Stimulated activated CD4-positive, alpha-beta T cell treated with anti-CD3 and anti-CD28 coated beads, Interleukin-15, amount 100 ng/mL, for 1 hour (primary cell): Measurements from ENCODE around the gene CCL18.
A peak's percentile ranks its signal among the peaks of the same experiment; 100 is the strongest.
"Not testable (repeated sequence)": the region's sequence is repeated elsewhere in the genome, so short reads cannot be mapped to it uniquely, and the experiment has no call there.

Source experiments
- DNase-seq, 2 donors: peaks; one replicate each; pipeline ENCODE4 v3.0.0-alpha.2; 2020; ENCODE audit warnings: low read depth in 1 of 2, low spot score in 1 of 2

CCL18 gene

GRCh38 chr17:36071751-36072150 lies 7.7 kb downstream of the CCL18 start:
- no peak for DNase-seq

- peak in 1 of 2 donors; percentile 20 for DNase-seq
Measured at GRCh38 chr17:36072431-36073121, 8.5 kb downstream of the CCL18 start.

DNA sequence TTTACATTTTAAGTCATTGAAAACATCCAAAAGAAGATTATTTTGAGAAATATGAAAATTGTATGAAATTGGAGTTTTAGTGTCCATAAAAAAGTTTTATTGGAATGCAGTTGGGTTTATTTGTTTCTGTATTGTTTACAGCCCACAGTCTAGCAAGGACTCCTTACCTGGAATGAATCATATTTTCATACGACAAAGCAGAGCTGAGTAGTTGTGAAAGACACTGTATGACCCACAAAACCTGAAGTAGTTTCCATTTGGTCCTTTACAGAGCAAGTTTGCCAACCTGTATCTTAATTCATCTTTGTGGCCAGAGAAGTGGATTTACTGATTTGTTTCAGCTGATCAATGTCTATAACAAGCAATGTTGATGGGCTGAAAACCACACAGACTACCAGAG lies 10.3 kb downstream of the CCL18 start:
- DNase-seq, result no peak

- not testable (repeated sequence) for DNase-seq
Measured at GRCh38 chr17:36081681-36082471, 17.8 kb downstream of the CCL18 start.

DNA sequence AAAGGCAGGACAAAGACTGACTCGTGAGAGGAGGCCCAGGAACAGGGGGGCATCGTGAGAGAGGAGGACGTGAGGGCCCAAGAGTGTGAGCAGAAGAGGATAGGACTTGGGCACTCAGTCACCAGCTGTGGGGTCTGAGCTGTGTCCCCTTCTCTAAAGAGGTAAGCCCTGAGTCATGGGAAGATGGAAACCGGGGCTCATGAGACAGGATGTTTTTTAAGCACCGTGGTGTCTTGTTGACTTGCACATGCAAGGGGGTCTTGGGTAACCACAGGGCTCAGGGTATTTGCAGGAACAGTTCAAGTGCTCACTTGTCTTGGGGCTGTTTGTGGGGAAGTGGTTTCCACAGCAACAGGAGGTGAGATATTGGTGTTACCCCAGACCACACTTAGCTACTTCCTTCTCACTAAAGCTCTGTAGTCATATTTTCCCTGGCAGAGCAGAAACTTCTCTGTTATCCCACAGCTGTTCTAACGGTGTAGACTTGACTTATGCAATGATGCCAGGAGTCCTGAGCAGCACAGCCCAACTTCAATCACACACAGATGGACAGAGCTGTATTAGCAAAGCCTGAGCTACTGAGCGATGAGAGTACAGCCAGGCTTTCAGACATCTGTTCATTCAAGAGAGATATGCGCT lies 18.5 kb downstream of the CCL18 start:
- peak in 1 of 2 donors; percentile 4 for DNase-seq

DNA sequence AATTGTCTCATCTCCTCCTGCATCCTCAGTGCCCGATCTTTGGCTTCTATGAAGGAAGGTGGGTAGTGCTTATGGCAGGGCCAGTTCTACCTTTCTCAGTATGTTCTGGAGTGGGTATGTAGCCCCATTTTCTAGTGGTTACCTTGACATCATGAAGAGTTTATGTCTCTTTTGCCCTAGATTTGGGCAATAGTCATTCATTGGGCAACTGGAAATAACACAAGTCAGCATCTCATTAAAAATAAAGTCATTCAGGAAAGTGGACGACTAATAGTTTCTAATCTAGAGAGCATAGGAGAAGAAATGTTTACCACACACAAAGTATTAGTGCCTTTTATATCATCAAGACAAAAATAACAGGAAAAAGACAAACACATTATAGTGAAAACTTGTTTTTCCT lies 19.6 kb downstream of the CCL18 start:
- DNase-seq, result not testable (repeated sequence)

DNA sequence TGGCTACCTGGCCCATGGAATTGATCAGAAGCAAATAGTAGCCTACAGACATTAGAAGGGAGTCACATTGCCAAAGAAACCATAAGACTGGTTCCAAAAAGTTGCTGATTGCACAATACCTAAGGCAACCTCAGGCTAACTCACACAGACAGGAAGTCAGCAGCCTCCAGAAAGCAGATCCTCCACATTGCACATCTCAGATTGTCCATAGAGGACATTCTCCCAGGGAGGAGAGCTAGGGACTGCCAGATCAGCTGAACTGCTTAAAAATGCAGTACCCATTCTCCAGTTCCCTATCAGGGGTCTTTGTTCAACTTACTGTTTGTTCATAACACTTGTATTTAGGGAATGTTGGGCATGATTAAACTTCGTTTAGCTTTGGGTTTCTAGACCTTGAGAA lies 21.7 kb downstream of the CCL18 start:
- no peak for DNase-seq

- DNase-seq, result no peak
Measured at GRCh38 chr17:36086791-36087190, 22.7 kb downstream of the CCL18 start.

- not testable (repeated sequence) for DNase-seq
Measured at GRCh38 chr17:36087471-36087870, 23.4 kb downstream of the CCL18 start.

DNA sequence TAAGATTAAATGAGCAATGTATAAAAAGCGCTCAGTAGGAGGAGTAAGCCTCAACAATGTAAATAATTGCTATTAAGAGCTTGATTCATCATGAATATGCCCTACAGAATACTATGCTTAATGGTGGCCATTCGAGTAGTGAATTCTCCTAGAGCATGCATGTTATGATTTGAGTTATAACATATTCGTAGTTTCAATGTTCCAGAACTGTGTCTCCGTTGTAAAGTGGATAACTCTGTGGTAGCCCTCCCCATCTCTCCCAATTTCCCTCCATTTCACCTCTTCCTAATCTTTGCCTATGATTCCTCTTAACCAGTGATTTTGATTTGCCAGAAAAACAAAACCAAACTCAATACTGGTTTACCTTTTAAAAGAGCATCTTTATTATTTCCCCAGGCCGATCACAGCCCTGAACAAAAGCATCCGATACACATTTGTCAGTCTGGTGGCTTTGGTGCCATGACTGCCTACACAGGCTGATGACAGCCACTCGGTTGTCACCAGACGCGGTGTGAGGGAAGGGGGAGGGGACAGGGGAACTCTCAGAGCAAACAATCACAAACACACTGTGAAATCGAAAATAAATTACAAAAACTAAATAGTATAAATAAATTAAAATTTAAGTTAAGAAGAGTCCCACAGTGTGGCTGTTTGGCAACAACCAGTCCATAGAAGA lies 24.0 kb downstream of the CCL18 start:
- DNase-seq, result not testable (repeated sequence)

DNA sequence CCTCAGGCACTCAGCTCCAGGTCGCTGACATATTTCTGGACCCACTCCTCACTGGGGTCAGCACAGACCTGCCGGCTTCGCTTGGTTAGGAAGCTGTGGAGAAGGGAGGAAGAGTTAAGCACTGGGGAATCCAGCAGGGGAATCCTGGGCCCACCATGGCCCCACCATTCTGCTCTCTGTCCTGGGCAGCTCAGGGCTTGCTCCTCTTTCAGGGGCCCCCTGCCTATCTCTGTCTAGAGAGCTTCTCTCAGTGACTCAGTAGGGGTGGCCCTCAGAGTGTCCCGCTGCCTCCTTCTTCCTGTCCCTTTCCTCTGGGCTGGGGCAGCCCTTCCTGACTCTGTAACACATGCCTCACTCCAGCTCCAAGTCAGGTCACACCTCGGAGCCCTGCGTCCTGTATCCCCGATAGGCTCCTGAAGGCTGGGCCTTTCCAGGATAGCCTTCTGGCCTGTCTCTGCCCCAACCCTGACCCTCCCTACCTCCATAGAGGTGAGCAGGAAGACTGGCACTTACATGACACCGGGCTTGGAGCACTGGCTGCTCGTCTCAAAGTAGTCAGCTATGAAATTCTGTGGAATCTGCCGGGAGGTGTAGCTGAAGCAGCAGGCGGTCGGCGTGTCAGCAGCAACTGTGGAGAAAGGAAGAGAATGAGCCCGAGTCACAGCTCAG lies 24.7 kb downstream of the CCL18 start:
- DNase-seq, result no peak

DNA sequence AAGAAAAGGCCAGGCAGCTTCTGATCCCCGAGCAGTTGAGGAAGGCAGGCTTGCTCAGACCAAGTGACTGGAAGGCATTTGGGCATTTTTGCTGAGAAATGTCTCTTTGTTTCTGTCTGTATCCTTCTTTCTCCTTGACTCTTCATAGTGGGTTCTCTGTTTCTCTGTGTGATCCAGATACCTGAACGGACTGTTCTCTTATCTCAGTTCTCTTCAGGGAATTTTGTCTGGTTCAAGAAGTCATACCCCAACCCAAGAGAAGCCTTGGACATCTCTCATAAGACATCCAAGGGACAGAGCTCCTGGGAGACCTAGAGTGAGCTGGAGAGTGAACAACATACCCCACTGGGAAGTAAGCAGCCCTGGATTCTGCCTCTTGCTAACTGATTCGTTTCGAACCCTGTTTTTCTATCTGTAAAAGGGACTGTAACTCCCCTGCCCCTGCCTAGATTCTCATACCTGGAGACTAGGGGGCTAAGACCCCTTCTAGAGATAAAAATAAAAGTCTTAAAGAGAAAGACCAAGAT lies 25.3 kb downstream of the CCL18 start:
- DNase-seq, result no peak

GRCh38 chr17:36089888-36090836 lies 26.1 kb downstream of the CCL18 start, which contains the start of gene CCL3:
CCL3 (minus strand) TSS chr17:36090143; CDS start chr17:36090058, 85 bp downstream.
- DNase-seq, result no peak

- no peak for DNase-seq
Measured at GRCh38 chr17:36092230-36092629, 28.2 kb downstream of the CCL18 start.

- DNase-seq, result not testable (repeated sequence)
Measured at GRCh38 chr17:36092715-36093114, 28.6 kb downstream of the CCL18 start.

GRCh38 chr17:36094232-36094631 lies 30.2 kb downstream of the CCL18 start:
- no peak for DNase-seq

DNA sequence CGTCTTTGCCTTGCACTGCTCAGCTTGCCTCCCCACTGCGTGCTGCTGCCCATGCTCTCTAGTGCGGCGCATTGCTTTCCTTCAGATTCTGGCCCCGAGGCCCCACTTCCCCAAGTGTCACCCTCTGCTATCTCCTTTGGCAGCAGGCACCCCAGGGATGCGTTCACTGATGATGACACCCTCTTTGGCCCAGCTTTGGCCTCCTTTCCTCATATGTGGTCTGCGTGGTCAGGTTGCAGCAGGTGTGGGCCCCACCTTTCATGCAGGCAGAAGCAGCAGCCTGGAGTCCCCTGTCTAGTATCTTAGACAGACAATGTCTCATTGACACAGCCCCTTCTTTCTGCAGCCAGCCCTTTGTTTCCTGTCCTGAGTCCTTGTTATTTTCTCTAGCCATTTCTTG lies 30.7 kb downstream of the CCL18 start:
- DNase-seq, result no peak

DNA sequence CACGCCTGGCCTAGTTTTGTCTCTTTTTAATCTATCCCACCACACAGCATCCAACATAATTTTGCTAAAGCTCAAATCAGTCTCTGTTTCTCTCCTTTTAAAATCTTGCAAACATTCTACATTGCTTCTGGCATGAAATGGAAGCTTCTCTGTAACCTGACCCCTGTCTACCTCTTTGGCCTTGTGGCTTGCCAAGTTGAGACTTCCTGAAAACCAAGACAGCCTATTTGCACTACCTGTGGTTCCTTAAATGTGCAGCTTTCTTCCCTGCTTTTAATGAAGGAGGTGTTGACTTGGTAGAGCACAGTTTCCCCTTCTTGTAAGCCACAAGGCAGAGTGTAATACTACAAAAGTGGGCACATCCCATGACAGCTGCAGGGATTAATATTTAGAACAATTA lies 31.9 kb downstream of the CCL18 start:
- no peak for DNase-seq

- DNase-seq, result not testable (repeated sequence)
Measured at GRCh38 chr17:36099004-36099403, 34.9 kb downstream of the CCL18 start.
